Neural cell (in vitro differentiated cells): ENCODE data around the gene SMIM36.
"Not testable (repeated sequence)": the region's sequence is repeated elsewhere in the genome, so short reads cannot be mapped to it uniquely, and the experiment has no call there.

Experiments
- TAF1 ChIP-seq: IDR thresholded peaks from 2 replicates; pipeline ENCODE4 v1.6.1; 2012; ENCODE audit warnings: low read depth
- TF ChIP-seq, protein P1 (sequence below): fragments of 450-650 bp; IDR thresholded peaks from 2 replicates; pipeline ENCODE4 v1.5.1; 2014; ENCODE audit warnings: antibody characterized with exemption, mild to moderate bottlenecking, moderate library complexity; ENCODE audit not compliant: poor library complexity, severe bottlenecking

DNA sequence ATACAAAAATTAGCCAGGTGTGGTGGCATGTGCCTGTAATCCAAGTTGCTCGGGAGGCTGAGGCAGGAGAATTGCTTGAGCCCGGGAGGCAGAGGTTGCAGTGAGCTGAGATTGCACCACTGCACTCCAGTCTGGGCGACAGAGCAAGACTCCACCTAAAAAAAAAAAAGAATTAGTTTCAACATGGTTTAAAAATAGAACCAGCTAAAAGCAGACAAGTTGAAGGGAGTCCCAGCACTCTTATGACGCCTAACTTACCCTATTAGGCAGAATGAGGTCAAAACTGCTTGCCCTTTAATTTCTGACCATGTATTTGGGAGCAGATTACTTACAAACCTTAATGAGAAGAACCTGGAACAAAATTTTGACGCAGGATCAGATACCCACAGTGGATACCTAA, 107.1 kb downstream of the SMIM36 start:
- TF ChIP-seq, protein P1, sequence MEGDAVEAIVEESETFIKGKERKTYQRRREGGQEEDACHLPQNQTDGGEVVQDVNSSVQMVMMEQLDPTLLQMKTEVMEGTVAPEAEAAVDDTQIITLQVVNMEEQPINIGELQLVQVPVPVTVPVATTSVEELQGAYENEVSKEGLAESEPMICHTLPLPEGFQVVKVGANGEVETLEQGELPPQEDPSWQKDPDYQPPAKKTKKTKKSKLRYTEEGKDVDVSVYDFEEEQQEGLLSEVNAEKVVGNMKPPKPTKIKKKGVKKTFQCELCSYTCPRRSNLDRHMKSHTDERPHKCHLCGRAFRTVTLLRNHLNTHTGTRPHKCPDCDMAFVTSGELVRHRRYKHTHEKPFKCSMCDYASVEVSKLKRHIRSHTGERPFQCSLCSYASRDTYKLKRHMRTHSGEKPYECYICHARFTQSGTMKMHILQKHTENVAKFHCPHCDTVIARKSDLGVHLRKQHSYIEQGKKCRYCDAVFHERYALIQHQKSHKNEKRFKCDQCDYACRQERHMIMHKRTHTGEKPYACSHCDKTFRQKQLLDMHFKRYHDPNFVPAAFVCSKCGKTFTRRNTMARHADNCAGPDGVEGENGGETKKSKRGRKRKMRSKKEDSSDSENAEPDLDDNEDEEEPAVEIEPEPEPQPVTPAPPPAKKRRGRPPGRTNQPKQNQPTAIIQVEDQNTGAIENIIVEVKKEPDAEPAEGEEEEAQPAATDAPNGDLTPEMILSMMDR, result not testable (repeated sequence)
- not testable (repeated sequence) for TF ChIP-seq TAF1
